Measurements from ENCODE around the gene APPL2.

APPL2 gene, protein sequence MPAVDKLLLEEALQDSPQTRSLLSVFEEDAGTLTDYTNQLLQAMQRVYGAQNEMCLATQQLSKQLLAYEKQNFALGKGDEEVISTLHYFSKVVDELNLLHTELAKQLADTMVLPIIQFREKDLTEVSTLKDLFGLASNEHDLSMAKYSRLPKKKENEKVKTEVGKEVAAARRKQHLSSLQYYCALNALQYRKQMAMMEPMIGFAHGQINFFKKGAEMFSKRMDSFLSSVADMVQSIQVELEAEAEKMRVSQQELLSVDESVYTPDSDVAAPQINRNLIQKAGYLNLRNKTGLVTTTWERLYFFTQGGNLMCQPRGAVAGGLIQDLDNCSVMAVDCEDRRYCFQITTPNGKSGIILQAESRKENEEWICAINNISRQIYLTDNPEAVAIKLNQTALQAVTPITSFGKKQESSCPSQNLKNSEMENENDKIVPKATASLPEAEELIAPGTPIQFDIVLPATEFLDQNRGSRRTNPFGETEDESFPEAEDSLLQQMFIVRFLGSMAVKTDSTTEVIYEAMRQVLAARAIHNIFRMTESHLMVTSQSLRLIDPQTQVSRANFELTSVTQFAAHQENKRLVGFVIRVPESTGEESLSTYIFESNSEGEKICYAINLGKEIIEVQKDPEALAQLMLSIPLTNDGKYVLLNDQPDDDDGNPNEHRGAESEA

DNA sequence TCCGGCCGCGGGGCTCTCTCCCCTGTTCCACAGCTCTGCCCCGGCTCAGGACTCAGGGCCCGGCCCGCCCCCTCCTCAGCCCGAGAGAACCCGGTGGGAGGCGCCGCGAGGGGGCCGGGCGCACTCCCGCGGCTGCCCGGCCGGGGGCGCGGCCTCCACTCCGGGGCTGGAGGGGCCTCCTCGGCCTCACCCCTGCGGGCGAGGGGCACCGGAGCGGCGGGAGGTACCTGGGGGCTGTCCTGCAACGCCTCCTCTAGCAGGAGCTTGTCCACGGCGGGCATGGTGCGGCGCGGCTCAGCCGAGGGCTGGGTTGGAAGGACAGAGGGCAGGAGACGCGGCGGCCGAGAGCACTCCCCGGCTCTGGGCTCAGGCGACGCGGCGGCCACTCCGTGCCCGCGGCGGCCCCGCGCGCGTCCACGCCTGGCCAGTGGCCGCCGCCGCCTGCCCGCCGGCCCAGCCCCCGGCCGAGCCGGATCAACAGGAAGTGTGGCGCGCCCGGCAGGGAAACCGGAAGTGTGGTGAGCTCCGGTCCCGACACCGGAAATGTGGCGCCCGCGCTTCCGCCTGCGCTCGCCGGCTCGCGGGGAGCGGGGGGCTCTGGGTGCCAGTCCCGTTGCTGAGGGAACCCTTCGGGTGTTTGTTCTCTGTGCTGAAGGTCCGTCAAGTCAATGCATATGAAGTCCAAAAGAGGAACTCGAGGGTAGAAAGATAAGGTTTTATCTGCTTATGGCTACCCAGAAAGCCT lies at the start of gene APPL2:
APPL2 (minus strand) TSS at position 443 of the 745 bp plus-strand sequence; CDS start at position 281, 162 bp downstream.
- DNase-seq, result peak; percentile 26

DNA sequence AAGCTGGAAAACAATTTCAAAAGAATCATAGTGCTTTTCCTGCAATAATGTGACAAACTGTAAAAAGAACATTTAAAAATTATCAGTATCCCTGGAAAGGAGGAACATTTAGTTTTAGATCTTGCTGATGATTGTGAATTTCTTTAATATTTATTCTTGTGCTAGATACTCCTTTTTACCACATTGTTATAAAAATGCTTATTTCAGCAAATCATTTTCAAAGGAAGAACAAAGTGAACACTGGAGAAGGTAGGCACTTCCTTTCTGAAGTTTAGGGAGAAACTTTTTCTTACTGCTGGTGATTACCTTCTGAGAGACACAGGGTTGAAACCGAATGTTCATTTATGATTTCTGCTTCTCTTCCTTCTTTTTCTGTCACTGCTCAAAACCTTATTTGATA lies 49.4 kb upstream of the APPL2 start:
- no peak for DNase-seq

DNA sequence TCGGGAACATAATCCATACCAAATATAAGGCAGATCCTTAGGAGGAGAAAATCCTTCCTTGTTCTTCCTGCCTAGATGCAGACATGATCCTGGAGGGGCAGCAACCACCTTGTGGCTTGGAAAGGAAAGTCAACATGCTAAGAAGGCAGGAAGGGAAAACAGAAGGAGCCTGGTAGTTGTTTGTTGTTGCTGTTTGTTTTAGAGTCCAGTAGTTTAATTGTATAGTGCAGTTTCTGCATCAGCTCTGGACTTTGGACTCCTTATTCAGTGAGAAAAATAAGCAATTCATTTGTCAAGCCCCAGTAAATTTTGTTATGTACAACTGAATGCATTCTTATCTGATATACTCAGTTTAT lies 45.7 kb upstream of the APPL2 start:
- DNase-seq, result no peak

DNA sequence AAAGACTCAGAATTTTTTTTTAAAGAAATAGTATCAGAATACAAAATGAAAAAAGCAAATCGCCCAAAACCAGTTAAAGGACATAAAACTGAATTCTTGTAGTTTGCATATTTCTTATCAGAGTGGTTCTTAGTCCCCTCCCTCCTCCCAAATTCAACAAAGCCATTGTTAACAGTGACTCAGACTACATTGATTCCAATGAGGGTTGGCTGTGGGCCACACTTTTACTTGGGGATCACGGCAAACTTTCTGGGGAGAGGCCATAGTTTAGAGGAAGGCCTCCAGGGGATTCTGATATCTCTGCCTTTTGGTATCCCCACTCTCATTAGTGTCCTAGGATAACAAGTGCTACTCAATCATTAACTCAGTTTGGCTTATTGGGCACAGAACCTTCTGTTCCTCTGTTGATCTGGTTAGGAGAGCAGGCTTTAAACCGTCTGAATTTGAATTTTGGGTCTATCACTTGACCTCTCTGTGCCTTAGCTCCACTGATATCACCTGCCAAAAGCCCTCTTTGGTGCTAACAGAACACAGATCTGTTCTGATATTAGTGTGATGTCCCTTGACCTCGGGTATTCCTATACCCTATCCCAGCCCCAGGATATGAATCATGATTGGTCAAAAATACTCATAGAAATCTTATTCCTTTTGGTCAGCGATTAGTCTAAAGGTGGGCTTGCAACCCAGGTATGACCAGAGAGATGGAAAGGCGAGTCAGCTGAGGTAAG lies 45.2 kb upstream of the APPL2 start:
- no peak for DNase-seq

DNA sequence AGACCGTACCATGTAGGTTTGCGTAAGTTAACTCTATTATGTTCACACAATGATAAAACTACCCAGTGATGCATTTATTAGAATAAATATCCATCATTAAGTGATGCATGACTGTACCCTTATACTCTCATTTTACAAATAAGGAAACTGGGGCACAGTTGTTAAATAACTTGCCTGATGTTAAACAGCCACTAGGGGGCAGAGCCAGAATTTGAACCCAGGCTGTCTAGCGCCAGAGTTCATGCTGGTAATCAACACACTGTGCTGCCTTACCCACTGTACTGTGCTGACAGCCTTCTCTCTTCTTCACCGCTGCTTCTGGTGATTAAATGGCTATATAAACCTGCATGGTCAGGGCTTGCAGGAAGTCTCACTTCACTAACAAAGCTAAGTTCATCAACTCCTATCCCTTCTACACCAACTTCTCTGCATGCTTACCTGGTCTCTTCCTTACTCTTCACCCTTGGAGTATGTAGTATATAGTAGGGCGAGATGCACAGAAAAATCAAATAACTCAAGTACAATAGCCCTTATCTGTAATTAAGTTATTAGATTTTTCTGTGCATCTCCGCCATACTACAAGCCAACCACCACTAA lies 43.6 kb upstream of the APPL2 start:
- no peak for DNase-seq

DNA sequence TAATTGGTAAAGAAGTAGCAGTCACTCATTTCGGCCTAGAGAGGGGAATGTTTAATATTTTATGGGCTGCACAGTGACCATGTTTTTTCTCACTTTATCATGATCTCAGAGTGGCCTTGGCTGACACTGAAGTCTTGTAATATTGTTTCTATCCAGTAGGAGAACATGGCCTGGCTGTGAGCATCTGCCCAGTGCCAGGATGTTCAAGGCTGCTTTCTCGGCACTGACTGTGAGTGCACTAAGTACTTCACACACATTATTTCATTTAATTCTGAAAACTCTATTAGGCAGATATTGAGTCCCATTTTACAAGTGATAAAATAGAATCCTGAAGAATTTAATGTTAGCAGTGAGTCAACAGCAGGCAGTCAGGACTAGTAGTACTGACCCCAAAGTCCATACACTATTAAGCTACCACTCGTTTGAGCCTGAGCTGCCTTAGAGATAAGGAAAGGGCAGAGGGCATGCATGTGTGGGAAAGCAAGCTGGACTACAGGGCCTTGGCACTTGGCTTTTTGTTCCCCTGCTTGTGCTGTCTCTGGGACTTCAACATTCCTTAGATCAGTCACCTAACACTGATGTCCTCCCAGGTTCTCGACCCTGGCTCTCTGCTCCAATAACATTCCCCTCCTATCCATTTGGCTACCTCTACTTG lies 42.2 kb upstream of the APPL2 start:
- no peak for DNase-seq

DNA sequence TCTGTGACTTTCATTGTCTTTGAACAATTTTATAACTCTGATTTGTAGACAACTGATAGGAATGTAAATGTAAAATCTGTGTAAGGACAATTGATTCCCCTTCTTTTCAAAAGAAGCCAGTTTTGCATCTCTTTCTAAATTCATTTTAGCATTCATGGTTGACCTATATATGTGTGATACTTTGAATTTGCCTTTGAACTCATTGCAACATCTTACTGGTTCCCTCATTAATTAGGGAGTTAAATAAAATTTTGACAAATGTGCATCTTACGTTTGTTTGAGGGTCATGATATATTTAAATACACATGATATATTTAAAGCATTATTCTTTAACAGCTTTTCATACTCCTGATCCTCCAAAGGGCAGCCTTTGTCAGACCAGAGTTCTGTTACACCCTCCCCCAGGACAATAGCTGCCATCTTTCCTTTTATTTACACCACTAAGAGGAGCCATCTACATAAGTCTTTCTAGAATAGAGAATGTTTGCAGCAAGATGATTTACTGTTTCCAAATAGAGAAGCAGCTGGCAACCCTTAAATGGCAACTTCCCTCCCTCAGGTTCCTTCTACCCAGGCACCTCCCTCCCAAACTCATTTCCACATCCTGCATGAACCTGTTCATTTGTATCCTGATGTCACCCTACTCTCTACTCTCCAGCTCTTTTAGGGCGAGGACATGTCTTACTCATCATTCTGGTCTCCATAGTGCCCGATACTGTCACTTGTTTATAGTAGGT lies 40.2 kb upstream of the APPL2 start:
- DNase-seq, result no peak

DNA sequence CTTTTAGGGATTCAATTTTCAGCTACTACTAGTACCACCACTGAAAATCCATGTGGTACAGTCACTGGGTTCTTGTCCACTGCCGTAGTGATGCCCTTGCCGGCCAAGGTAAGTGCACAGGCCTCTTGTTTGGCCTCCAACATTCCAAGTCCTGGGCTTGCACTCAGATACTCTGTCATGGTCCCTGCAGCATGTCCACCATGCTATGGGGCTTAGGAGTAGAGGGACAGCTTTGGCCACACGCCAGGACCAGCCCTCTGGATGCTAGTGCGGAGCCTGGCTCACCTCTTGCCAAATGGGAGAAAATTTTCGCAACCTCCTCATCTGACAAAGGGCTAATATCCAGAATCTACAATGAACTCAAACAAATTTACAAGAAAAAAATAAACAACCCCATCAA lies 38.6 kb upstream of the APPL2 start:
- DNase-seq, result no peak

DNA sequence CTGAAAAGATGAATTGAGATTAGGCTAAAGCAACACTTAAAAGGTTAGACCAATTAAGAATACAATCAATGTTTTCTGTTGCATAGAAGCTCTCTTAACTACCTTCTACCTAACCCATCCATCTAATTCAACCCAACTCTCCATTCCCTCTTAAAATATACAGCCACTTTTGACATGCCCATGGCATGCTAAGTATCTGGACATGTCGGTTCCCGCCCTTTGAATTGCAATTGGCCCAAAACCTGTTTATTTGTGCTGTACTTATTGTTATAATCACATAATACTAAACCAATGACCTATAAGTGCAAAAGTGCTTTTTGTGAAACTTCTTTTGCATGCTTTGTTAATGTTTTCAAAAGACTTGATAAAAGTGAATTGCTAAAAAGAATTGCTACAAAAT lies 37.6 kb upstream of the APPL2 start:
- DNase-seq, result no peak

DNA sequence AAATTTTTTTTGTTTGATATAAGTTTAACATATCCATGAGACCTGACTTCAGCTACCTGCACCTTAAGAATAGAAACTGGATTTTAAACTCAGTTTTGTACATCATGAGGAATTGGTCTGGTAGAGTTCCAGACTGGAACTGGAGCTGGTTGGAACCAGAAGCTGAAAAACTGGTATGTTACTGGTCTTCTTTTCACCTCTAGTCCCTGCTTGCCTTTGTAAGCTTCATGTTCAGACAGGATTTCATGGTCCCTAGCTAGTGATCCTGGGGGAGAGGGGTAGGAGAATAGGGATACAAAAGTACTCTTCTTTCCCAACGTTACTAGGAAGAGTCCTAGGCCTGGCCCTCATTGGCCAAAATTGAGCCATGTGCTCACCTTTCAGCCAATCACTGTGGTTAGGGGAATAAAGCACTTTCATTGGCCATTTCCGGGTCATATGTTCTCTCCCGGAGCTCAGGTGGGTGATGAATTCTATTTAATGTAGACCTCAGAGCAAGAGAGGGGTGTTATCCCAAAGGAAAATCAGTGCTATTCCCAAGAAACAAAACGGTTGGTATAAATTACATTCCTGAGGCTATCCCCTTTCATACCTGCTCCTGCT lies 36.9 kb upstream of the APPL2 start:
- DNase-seq, result no peak

DNA sequence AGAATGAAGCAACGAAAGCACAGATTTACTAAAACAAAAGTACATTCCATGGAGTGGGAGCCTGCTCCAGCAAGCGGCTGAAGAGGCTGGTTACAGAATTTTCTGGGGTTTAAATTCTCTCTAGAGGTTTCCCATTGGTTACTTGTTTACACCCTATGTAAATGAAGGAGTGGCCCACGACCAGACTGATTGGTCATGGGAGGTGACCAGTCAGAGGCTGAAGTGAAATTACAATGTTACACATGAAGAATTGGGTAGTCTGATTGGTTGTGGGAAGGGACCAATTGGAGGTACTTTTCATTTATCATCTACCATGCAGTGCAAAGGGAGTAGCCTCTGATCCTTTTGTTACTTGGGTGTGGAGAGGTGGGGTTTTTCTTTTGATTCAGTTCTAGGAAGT lies 36.2 kb upstream of the APPL2 start:
- no peak for DNase-seq

DNA sequence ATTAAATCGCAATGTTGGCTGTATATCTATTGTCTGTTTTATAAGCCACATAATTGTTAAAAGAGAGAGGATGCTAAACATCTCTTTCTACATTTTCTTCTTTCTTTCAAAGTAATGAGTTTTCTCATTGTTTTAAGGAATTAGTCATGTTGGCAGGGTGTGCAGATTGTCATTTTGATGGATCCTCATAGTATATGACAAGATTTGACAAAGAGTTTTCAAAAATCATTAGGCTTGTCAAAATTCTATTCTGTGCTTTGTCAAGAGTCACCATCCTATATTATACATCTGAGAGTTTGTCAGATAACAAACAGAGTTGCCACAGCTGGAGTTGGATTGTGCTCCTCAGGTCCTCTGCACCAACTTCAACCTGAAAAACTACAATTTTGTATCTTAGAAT lies 35.4 kb upstream of the APPL2 start:
- DNase-seq, result no peak

DNA sequence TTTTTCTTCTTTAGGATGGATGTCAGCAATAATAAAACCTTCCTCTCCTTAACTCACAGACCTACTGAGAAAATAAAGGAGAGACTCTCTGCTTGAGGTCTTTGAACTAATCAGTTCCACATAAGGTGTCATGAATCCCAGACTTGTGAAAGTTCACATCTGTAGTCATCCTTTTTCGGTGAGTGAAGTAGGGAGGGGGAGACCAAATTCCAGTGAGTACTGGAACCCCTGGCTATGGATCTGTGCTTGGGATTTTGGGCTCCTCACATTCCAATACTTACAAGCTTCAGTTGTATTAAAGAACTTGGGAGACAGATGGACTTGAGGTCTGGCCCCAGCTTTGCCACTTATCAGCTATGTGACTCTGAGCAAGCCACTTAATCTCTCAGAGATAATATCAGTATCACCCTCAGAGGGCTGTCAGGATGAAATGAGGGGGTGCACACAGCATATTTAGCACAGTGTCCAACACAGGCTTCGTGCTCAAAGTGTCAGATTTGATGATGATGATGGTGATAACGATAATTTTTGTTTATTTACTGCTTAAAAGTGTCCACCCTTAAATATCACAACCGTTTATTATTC lies 34.8 kb upstream of the APPL2 start:
- DNase-seq, result no peak

DNA sequence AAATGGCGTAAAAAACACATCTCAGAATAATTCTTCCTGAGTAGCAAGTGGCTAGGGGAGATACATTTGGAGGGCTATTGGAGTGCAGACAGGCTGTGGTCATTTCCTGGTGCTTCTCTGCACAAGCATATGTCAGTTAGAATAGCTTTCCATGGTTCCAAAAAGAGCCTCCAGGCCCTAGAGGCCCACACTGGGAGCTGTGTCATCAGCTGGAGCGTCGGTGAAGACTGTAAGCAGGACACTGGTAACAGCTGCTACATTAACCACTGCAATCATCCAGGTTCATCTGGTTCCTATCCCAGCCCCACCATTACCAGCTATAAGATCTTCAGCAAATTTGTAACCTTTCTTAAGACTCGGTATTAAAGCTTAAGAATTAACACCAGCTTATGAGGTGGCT lies 31.7 kb upstream of the APPL2 start:
- DNase-seq, result no peak

DNA sequence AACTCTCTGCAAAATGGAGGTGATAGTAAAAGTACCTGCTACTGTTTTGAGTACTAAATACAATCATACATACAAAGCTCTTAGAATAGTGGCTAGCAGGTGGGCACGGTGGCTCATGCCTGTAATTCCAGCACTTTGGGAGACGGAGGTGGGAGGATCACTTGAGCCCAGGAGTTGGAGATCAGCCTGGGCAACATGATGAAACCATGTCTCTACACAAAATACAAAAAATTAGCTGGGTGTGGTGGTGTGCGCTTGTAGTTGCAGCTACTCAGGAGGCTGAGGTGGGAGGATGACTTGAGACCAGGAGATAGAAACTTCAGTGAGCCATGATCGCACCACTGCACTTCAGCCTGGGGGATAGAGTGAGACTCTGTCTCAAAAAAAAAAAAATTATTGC lies 28.8 kb upstream of the APPL2 start:
- DNase-seq, result no peak

DNA sequence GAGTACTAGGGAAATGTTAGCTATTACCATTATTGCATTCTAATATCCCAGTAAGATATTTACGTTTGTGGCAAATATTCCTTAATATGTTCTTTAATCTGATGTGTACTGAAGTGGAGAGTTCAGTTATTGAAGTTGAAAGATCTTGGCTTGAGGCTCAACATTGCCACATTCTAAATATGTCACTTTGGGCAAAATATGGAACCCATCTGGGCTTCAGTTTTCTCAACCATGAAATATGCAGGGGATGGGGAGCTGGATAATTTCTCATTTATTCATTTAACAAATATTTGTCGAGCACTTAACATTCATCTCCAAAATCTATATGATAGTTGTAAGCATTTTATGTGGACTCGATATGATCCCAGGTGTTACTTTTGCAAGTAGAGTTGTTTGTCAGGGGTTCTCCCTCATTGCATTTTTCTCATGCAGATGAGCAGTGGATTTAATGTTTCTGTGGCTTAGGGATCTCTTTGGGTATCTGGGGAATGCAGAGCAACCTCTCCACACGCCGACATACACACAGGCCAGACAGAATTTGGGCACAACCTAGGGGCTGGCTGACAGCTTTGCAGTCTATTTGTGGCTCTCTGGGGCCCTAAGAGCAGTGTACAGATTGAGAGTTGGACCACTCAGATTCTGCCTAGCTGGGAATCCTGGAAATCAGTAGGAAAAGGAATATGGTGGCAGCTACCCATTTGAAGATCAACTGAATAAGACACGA lies 26.6 kb upstream of the APPL2 start:
- no peak for DNase-seq

DNA sequence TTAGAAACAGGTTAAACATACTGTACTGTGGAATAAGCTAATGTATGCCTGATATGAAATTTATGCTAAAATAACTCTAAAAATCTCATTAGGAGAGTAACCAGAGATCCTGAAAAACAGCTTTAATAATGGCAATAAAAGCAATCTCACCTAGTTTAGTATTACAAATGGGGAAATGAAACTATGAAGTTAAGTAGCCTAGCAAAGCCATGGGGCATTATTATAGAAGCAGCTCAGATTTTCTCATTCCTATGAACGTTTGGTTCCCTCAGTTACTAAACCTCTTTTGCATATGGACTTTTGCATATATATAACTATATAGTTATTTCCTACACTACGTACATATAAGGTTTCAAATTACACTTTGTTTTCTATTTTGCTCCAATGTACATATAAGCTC lies 25.0 kb upstream of the APPL2 start:
- DNase-seq, result no peak

DNA sequence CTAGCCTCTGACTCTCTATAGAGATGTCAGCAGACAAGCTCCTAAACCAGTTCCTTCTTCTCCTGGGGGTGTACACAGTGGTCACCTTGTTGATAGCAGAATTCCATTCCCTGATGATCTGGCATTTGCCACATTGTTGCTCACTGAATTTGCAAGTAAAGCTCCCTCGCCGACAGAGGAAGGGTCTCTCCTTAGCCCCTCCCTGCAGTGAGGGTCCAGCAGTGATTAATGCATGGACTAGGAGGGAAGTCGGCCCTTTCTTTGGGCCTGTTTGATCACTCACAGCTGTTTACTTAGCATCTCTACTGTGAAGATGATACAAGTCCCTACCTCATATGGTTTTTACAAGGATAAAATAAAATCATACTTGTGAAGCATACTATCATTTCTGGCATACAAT lies 23.3 kb upstream of the APPL2 start:
- no peak for DNase-seq

DNA sequence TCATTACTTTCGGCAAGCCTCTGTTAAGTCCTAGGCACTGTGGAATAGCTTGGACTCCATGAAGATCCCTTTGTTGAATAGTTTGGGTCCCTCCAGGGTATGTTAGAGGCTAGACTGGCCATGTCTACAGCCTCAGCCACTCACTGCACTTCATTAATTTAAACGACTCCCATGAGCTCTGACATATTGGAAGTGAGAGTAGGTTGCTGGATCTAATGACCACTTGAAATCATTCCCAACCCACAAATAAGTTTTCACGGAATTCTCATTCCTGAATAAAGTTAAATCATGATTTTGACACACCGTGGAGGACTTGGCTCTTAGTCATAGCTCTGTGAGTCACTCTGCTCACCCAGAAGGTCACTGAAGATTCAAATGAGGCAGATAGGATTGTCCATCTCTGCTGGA lies 21.4 kb upstream of the APPL2 start:
- DNase-seq, result no peak

DNA sequence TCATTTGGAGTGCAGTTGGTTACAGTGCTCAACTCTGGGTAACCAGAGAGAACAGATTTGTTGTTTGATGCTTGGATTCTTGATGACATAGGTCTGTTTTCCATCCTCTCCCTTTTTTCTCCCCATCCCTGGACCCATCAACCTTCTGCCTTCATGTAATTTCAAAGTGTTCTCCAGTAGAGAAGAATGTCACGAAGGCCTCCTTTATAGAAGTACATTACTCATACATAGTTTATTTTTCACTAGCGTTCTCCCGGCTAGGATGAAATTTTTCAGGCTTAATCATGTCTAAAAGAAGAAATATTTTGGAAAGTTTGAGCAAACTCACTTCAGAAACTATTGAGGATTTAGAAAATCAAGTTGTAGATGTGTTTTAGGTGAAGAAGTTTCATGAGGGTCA lies 20.9 kb upstream of the APPL2 start:
- no peak for DNase-seq

Measured in cortex of kidney (tissue), 1 donor.